ENCODE measurements around the gene PDCD7. TPM values are rescaled to one million over a fixed set of nuclear protein-coding genes. Genes with fewer than 3 reads are reported as not detected.

PDCD7 gene
- total RNA-seq, 1 experiment from 2014 or later = 31.6 TPM

- H3K4me3 ChIP-seq (replicated peaks in 1 of 2; ENCODE audit: low read depth in 1 of 2, low read length in 2 of 2) = no peak overlapping the region
- peaks cover 1% of the 10 kb centered on the region; the same call in 1 of the 2 replicates for H3K27me3 ChIP-seq (ENCODE audit: insufficient read depth, low read length)
- H3K9ac ChIP-seq (ENCODE audit: low read length) = no peak overlapping the region
- no peak overlapping the region for H3K4me2 ChIP-seq (ENCODE audit: low read length)
- BruUV-seq (replicated peaks) = no TSS peak
- no peaks in the 10 kb centered on the region for H3K9me2 ChIP-seq (ENCODE audit: insufficient read depth)
- intact Hi-C loops (cut with micrococcal nuclease) = no loop called here
- DNase-seq (ENCODE audit: low read depth, low spot score) = no peak
- H3K9me3 ChIP-seq (ENCODE audit: control insufficient read depth in 1 of 2, insufficient read depth in 1 of 2, low read depth in 1 of 2, low read length in 2 of 2) = no peaks in the 10 kb centered on the region
- POLR2A ChIA-PET = no interaction called here
- no peak for ATAC-seq
- RAD21 ChIA-PET (ENCODE audit: low non-redundant PET in 1 of 2, low total read pairs in 2 of 2, uncharacterized antibody in 2 of 2, unreplicated experiment in 2 of 2) = no interaction called here
- H4K20me1 ChIP-seq (ENCODE audit: insufficient read depth) = no peaks in the 10 kb centered on the region
- no peak overlapping the region for H3K27ac ChIP-seq (ENCODE audit: low read depth, low read length)
- TF ChIP-seq ATF3 (IDR thresholded peaks at IDR 0.05) (no peak), POLR2A (IDR thresholded peaks at IDR 0.05; ENCODE audit: borderline replicate concordance, extremely low read depth, insufficient read depth, insufficient read length) (no peak), RAD21 (IDR thresholded peaks at IDR 0.05; ENCODE audit: low read depth) (no peak), ELF1 (IDR thresholded peaks at IDR 0.05; ENCODE audit: borderline replicate concordance, low read depth) (no peak), EZH2phosphoT487 (IDR thresholded peaks at IDR 0.05; ENCODE audit: borderline replicate concordance) (no peak), SP1 (IDR thresholded peaks at IDR 0.05; ENCODE audit: low read depth) (no peak), YY1 (IDR thresholded peaks at IDR 0.05; ENCODE audit: extremely low read depth, insufficient replicate concordance, low read depth, low read length) (no peak), REST (IDR thresholded peaks at IDR 0.05; ENCODE audit: low read depth) (no peak), TCF7L2 (IDR thresholded peaks at IDR 0.05; ENCODE audit: borderline replicate concordance, extremely low read depth, insufficient read depth, insufficient read length) (no peak), SRF (IDR thresholded peaks at IDR 0.05; ENCODE audit: low read depth) (no peak), JUND (IDR thresholded peaks at IDR 0.05) (no peak), EGR1 (IDR thresholded peaks at IDR 0.05; ENCODE audit: low read depth) (no peak), FOSL1 (IDR thresholded peaks at IDR 0.05; ENCODE audit: low read depth) (no peak)
- H2AFZ ChIP-seq (ENCODE audit: low read depth, low read length, poor library complexity, severe bottlenecking) = no peak overlapping the region
- CTCF ChIA-PET = no interaction called here
- H3K79me2 ChIP-seq (ENCODE audit: insufficient read depth, low read length) = no peaks in the 10 kb centered on the region
- H3K36me3 ChIP-seq (ENCODE audit: control insufficient read depth in 1 of 2, insufficient read depth in 2 of 2, low read length in 2 of 2) = no peaks in the 10 kb centered on the region
- no peaks in the 10 kb centered on the region for H3K4me1 ChIP-seq (ENCODE audit: control insufficient read depth in 1 of 2, insufficient read depth in 2 of 2, low read length in 2 of 2)
Observed at GRCh38 chr15:65088643-65089021, 45.0 kb downstream of the PDCD7 start.
